HG03097 (cell line): ENCODE results near the gene AMIGO2.
"Not testable (repeated sequence)": the region's sequence is repeated elsewhere in the genome, so short reads cannot be mapped to it uniquely, and the experiment has no call there.

Experiments used
- ATAC-seq: cut with Tn5 transposase; IDR thresholded peaks from one replicate; pipeline ENCODE4 v1.9.1; 2021; ENCODE audit not compliant: unreplicated experiment, low FRiP score

The AMIGO2 gene, protein sequence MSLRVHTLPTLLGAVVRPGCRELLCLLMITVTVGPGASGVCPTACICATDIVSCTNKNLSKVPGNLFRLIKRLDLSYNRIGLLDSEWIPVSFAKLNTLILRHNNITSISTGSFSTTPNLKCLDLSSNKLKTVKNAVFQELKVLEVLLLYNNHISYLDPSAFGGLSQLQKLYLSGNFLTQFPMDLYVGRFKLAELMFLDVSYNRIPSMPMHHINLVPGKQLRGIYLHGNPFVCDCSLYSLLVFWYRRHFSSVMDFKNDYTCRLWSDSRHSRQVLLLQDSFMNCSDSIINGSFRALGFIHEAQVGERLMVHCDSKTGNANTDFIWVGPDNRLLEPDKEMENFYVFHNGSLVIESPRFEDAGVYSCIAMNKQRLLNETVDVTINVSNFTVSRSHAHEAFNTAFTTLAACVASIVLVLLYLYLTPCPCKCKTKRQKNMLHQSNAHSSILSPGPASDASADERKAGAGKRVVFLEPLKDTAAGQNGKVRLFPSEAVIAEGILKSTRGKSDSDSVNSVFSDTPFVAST

DNA sequence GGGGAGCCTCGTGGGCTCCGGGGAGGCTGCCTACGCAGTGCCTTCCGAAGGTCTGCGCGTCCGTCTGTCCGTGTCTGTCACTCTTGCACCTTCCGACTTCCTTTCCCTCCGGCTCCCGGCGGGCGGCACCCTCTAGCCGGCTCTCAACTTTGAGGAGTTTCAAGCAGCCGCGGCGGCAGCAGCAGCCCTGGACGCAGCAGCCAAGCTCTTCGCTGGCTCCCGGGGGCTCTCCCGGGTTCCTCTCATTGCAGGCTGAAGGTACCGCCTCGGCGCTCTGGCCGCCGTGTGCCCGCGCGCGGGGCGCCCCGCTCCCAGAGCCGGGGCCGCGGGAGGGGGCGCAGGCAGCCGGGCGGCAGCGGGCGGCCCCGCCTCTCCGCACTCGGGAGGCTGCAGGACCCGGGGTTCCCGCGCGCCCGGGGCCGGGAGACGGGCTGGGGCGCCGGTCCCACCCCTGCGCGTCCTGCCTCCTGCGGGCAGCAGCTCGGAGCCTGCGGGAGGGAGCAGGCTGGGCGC is at the start of gene AMIGO2, which contains the start of gene PCED1B:
Gene AMIGO2, minus strand, starts transcription at position 492 of the 513 bp plus-strand sequence. CDS start 957 bp downstream, outside the sequence.
Gene PCED1B, plus strand, starts transcription at position 154 of the 513 bp plus-strand sequence. CDS start 155,443 bp downstream, outside the sequence.
- ATAC-seq, result no peak

DNA sequence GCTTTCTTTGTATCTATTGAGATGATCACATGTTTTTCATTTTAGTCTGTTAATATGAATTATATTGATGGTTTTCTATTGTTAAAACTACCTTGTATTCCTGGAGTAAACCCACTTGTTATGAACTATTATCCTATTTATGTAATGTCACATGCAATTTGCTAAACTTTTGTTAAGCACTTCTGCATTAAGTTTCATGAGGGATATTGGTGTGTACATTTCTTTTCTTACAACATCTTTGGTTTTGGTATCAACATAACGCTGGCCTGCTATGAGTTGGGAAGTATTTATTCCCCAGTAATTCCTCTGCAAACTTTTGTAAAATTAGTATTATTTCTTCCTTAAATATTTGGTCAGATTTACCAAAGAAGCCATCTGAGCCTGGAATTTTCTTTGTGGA is 46.5 kb upstream of the AMIGO2 start:
- no peak for ATAC-seq

DNA sequence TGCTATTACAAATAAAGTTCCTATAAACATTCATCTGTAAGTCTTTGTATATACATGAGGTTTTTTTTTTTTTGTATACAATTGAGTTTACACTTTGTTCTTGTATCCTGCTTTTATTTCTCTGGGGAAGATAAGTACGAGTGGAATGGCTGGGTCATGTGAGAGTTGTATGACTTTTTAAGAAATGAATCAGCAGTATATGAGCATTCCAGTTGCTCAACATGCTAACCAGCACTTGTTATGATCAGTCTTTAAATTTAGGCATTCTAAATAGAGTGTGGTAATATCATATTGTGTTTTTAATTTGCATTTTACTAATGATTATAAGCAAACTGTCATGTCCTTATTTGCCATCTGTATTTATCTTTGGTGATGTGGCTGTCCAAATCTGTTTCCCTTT is 44.7 kb upstream of the AMIGO2 start:
- no peak for ATAC-seq

DNA sequence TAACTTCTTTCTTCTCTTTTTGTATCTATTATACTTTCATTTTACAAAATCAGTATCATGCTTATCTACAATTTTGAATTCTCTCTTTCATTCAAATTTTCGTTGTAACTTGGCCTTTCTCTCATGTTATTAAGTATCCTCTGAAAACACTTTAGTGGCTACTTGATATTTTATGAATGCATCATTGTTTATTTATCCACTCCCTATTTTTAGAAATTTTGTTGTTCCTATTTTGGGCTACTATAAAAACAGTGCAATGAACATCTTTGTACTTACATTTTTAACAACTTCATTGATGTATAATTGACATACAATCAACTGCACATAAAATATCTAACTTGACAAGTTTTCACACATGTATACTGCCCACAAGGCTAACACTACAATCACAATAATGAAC is 44.0 kb upstream of the AMIGO2 start:
- ATAC-seq, result no peak

DNA sequence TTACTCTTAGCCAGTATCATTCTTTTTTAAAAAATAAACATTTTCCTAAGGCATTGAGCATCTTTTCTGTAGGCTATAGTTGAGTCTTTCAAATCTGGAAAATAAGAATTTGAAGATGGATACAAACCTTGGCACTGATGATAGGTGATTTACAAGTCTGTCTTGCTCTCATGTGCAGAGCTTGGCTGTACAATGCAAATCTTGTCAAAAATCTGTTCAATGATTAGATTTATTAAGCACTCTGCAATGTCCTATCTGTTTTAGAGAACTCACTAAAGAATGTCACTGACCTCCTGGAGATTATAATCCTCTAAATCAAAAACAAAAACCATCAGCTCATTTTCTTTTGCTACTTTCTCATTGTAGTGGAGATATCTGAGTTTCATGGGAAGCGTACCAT is 42.8 kb upstream of the AMIGO2 start:
- no peak for ATAC-seq

DNA sequence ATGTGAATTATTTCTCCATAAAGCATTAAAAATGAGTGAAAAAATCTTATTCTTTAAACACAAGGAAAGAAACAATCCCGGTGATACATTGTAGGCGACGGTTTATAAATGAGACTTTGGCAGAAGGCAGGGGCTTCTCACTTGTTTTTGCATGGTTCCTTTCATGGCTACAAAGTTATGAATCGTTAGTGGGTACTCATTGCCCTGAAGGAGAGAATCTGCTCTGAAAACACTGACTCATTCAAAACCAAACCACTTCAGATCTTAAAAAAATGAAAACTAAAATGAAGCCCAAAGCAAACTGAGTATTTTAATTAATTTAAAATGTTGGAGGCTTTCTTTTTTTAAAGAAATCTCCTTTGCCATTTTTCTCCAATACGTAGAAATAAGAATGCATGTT is 41.4 kb upstream of the AMIGO2 start:
- no peak for ATAC-seq

DNA sequence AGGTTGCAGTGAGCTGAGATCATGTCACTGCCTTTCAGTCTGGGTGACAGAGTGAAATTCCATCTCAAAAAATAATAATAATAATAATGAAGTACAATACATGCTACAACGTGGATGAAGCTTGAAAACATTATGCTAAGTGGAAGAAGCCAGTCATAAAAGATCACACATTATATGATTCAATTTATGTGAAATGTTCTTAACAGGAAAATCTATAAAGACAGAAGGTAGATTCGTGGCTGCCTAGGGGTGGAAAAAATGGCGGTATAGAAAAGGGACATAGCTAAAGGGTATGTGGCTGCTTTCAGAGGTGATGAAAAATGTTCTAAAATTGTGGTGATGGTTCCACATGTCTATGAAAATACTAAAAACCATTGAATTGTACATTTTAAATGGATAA is 41.0 kb upstream of the AMIGO2 start:
- ATAC-seq, result no peak

DNA sequence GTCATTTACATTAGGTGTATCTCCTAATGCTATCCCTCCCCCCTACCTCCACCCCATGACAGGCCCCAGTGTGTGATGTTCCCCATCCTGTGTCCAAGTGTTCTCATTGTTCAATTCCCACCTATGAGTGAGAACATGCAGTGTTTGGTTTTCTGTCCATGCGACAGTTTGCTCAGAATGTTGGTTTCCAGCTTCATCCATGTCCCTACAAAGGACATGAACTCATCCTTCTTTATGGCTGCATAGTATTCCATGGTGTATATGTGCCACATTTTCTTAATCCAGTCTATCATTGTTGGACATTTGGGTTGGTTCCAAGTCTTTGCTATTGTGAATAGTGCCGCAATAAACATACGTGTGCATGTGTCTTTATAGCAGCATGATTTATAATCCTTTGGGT is 37.5 kb upstream of the AMIGO2 start:
- ATAC-seq, result not testable (repeated sequence)

DNA sequence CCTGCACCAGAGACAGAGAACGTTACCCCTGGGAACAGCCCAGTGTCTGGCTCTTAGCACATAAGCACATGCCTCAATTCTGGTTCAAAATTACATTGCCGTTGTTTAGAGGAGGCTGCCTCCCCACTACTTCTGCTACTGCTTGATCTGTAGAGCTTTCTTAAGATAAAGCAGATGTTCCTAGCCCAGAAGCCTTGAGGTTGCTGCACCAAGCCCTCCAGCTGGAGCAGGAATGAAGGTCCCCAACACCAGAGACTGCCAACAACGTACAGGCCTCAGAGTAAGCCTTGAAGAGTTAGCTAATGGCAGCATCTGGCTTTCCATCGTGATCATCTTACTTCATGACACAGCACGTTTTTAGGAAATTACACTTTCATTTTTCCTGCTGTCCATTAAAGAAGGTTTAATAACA is 34.7 kb upstream of the AMIGO2 start:
- ATAC-seq, result no peak

DNA sequence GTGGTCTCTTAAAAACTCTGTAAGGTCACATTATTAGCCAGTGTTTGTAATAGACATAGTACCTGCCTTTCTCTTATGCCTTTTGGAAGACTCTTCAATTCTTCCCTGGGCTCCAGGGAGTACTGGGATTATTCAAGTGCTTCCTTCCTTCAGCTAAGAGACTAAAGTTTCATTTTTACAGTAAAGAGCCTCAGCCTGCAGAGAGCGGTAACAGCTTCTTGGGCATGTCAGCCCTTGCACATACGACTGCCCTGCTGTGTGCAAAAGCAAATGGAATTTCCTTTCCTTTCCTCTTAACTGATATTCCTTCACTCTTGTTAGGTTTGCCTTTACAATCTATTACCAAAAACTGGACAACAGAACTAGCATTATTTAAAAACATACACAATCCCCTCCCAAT is 32.9 kb upstream of the AMIGO2 start:
- no peak for ATAC-seq

DNA sequence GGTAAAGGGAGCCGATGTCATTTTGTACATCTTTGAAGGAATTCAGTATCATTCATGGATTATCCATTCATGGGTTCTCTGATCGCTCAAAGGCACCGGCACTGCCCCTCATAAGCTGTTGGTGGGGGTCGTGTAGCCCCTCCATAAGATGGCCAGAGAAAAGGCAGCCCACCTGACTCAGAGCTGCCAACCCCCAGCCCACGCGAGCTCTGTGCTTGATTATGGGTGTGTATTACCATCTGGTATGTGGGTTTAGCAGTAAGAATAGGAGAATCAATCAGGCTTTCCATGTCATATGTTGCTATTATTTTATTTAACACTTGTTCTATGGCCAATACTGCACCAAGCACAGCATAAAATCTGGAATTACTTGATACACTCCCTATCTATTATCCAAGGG is 32.1 kb upstream of the AMIGO2 start:
- ATAC-seq, result no peak

DNA sequence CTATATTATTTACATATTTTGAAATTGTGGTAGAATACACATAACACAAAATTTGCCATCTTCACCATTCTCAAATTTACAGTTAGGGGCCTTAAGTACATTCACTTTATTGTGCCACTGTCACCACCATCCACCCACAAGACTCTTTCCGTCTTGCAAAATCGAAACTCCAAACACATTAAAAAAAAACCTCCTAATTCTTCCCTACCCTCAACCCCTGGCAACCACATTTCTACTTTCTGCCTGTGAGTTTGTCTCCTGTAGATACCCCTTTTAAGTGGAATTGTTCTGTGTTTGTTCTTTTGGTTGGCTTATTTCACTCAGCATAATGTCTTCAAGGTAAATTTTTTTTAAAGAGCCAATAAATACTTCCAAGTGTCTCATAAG is 31.6 kb upstream of the AMIGO2 start:
- ATAC-seq, result no peak

DNA sequence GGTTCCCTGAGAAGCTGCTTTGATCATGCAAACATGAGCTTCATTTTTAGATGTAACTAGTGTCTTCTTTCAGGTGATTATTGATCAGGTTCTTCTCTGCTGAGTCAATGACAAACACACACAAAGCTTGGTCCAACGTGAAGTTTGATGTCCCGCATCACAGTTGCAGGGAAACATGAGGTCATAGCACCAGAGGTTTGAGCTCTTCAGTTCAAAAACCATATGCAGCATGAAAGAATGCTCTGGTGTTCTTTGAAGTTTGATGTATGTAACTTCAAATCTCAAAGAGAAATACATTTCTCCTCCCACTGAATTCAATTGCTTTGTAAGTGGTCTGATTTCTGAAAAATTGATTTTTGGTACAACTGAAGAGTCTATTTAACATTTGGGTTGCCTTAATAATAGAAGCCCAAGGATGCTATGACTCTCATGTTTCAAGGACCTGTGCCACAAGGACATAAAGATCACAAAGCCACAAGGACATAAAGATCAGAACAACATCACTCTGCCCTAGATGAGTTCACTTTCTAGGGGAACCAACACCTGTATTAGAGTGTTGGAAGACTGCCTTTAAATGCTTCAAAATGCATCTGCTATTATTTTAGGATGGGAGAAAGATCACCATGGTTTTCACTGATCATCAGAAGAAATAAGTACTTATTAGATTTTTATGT is 31.1 kb upstream of the AMIGO2 start:
- no peak for ATAC-seq

DNA sequence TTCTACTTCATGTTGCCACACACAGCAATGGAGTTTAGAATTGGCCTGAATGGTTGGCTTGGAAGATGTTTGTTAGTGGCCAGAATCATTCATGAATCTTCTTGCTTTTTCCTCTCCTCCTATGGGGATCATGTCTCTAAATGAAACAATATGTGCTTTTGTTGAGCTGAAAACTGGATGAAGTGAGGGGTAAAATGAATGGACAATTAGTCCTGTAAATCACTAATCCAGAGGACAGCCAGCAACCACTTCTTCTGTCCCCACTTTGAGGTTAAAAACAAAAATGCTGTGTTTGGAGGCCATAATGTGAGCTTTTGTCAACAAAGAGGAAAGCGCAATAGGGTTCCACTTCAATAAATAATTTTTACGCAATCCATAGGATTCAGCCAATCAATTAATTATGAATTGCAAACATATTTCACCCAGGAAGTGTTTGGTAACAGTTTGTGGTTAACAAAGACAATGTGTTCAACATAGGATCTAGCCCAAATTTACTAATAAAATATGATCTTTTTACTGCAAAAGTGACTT is 30.3 kb upstream of the AMIGO2 start:
- no peak for ATAC-seq

DNA sequence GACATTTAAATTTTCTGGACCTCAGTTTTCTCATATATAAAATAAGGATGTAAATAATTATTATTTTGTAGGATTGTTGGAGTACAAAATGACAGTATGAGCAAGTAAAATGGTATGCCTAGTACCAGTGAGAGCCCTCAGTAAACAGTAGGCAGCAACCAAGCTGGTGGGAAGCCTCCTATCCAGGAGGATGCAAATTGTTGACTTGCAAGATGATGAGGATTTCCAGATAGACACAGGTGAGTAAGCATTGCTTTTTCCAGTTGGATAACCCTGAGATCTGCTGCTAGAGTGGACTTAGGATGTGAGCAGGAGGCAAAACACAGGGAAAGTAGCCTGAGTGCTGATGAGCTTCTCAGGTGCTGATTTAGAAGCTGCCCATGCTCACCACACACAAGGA is 28.2 kb upstream of the AMIGO2 start:
- ATAC-seq, result no peak

DNA sequence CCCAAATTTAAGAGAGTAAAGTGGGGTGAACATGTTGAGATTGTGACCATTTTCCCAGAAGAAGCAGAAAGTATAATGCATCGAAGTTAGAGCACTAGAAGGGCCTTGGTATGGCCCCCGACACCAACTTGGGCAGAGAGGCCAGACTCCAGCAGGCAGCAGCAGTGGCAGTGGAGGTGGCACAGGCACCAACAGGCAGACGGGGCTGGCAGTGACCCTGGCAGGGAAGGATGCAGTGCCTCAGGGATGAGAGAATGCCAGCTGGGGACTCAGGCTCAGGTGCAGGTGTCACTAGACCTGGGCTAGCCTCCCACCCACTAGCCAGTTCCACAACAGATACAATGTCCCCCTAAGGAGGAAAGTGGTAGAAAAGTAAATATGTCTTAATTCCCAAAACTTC is 27.7 kb upstream of the AMIGO2 start:
- ATAC-seq, result no peak

DNA sequence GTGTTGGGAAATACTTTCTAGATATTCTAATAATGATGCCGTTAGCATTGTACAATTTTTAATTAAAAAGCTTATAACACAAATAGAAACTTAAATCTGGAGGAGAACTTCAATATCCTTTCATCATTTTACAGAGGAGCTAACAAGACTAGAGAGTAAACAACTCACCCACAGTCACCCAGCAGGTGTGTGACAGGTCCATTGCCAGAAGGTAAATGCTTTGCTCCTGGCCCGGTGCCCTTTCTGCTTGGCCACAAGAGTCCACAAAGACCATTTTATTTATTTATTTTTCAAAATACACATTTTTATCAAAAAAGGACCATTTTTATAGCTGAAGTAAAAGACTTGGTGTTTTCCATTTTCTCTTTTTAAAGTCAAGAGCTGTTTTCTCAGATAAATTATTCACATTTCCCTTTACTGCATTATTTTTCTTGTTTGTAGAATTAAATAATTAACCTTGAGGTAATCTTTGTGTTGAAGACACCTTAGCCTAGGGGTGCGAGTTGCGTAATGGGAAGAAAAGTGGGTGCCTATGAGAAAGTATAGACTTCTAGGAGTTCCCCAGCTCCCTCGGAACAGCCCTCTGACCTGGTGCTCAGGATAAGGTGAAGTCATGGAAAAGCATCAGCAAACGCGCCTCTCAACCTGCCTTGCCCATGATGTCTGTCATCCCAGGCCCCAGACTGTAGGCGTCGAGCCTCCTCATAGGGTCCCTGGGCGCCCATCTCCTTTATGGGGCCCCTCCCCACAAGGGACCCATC is 26.3 kb upstream of the AMIGO2 start:
- no peak for ATAC-seq

DNA sequence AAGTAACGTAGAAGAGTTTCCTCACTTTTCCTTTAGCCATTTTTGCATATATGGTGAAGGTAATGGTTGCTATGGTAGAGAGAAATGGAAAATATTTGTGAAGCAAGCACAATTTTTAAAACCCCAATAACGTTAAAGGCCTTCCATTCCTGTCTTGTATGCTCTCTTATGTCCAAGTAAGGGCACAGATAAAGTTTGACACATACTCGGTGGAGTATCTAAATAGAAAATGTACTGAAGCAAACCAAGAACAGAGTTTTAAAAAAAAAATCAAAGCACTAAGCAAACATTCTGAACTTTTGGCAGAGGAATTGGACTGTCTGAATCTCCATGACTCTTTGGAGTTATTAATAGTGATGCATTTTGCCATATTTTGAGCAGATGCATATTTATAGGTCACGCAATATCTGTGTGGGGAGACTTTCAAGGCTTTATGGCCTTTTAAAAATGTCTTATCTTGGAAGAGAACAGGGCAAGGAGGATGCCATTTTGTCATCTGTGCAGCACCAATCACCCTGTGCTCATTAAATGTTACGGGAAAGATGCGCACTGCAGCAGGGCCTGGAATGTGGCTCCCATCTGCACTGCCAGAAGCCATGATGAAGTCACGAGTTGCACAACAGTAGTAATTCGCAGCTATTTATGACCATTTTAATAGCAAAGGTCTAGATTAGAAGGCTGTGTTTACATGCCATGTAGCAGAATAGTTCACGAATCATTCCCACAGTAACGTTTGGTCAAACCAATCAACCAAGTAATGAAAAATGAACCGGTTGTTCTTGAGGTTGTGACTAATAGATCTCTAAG is 23.3 kb upstream of the AMIGO2 start:
- no peak for ATAC-seq

DNA sequence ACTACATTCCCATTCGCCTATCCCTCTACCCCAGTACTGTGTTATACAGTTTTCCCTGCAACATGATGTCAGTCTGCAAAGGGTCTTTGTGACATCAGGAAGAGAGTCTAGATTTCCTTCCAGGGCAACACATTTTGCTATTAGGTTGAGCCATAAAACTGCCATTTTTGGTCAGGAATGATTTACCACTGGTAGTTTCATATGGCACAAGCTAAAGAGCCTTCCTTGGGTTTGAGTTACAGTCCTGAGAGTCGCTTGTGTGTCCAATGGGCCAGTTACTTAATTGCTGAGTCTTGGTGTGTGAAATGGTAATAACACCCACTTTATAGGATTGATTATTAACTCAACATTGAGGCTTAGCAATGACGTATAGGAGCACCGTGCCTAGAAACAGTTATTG is 22.6 kb upstream of the AMIGO2 start:
- ATAC-seq, result no peak

DNA sequence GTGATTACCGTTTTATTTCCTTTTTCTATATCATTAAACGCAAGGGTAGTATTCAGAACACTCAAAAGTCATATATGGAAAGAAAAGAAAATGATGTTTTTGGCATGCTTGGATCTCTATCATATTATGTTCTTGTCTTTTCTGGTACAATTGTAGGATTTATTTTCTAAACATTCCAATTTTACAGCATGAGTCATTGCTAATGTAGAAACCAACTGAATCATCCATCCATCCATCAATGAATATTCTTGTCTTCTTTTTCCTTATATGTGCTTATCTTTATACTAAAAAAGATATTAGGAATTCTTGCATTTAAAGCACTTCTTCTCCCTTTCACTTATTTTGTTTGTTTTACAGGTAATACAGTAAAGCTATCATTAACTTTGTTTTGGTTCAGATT is 20.4 kb upstream of the AMIGO2 start:
- no peak for ATAC-seq
